Nucleus accumbens (tissue), 56 donors: ENCODE data around the gene RIMS1.

Experiments used
- DNase-seq, 56 donors: peaks; one replicate each; lab custom pipeline; 2025; lab: John Stamatoyannopoulos, UW

Gene RIMS1, protein sequence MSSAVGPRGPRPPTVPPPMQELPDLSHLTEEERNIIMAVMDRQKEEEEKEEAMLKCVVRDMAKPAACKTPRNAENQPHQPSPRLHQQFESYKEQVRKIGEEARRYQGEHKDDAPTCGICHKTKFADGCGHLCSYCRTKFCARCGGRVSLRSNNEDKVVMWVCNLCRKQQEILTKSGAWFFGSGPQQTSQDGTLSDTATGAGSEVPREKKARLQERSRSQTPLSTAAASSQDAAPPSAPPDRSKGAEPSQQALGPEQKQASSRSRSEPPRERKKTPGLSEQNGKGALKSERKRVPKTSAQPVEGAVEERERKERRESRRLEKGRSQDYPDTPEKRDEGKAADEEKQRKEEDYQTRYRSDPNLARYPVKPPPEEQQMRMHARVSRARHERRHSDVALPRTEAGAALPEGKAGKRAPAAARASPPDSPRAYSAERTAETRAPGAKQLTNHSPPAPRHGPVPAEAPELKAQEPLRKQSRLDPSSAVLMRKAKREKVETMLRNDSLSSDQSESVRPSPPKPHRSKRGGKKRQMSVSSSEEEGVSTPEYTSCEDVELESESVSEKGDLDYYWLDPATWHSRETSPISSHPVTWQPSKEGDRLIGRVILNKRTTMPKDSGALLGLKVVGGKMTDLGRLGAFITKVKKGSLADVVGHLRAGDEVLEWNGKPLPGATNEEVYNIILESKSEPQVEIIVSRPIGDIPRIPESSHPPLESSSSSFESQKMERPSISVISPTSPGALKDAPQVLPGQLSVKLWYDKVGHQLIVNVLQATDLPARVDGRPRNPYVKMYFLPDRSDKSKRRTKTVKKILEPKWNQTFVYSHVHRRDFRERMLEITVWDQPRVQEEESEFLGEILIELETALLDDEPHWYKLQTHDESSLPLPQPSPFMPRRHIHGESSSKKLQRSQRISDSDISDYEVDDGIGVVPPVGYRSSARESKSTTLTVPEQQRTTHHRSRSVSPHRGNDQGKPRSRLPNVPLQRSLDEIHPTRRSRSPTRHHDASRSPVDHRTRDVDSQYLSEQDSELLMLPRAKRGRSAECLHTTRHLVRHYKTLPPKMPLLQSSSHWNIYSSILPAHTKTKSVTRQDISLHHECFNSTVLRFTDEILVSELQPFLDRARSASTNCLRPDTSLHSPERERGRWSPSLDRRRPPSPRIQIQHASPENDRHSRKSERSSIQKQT (N-terminal part only)

DNA sequence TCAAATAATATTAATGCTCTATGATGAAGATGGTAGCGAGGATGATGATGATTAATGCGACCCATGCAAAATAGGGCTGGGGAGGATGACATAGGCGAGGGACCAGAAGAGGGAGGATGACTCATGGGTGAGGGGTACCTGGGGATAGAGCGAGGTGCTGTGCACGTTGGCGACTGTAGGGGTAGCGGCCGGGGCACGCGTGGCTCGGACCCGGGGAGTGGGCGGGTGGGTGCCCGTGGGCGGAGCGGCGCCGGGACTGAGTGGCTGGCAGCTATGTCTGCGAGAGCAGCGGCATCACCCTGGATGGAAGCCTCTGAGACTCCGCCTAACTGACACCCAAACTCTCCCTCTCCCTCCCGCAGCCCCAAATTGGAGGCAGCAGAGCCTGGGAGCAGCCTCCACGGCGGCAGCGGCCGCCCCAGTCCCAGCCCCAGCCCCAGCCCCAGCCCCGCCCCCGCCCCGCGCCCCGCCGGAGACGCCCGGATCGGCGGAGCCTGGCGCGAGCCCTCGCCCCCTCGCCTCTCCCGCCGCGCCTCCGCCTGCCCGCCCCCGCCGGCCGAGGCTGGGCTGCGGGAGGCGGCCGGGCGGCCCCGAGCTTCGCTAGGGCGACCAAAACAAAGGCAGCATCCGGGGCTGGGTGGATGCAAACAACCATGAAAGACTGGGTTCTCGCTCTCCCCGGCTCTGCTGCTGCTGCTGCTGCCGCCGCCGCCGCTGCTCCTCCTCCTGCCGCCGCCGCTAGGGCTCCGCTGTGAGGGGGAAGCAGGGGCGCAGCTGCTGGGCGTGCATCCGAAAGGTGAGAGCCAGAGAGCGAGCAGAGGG is at the start of gene RIMS1:
RIMS1 (plus strand) TSS at position 367 of the 822 bp plus-strand sequence. CDS start 474 bp downstream, outside the sequence.
- peak in 33 of 56 donors; percentile 6 to 74 (median 44) for DNase-seq

DNA sequence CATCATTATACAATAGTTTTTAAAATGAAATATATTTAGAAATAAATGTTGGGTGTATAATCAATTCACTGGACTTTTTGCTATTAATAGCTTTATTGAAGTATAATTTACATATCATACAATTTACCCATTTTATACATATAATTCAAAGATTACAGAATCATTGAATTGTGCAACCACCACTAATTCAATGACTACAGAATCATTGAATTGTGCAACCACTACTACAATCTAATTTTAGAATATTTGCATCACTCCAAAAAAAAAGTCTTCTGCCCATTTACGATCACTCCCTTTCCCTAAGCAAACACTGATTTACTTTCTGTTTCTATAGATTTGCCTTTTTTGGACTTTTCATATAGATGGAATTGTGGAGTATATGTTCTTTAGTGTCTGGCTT is 35.1 kb upstream of the RIMS1 start:
- no peak for DNase-seq

DNA sequence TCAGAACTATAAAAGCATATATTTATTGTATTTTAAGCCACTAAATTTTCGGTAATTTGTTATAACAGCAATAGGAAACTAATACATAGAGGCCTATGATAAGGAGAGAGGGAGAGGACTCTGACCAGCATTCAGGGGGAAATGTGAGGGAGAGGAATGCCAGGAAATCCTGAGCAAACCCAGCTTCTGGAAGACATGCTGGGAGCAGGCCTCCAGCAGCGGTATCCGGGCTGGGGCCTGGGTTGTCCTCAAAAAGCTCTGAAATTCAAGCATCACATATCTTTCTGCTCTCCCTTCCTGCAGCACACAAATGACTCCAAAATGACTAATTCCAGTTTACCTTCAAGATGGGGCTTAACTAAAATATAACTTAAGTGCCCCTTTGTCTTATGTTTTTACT is 33.4 kb upstream of the RIMS1 start:
- no peak for DNase-seq

DNA sequence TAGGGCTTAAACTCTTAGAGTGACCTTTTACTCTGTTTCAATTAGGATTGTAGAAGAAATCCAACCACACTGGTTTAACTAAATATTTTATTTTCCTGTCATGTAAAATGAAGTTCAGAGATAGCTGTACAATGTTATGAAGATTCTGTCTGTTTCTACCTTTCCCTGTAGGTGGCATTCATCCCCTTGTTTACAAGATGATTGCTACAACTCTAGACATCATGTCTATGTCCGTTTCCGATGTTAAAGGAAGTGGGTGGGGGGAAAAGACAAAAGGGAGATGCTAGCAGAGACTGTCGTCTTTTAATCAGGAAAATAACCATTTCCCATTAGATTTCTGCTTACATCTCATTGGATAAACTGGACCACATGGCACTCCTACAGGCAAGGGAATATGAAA is 30.9 kb upstream of the RIMS1 start:
- no peak for DNase-seq

GRCh38 chr6:71879016-71879415 is 7.3 kb upstream of the RIMS1 start:
- DNase-seq: no peak

DNA sequence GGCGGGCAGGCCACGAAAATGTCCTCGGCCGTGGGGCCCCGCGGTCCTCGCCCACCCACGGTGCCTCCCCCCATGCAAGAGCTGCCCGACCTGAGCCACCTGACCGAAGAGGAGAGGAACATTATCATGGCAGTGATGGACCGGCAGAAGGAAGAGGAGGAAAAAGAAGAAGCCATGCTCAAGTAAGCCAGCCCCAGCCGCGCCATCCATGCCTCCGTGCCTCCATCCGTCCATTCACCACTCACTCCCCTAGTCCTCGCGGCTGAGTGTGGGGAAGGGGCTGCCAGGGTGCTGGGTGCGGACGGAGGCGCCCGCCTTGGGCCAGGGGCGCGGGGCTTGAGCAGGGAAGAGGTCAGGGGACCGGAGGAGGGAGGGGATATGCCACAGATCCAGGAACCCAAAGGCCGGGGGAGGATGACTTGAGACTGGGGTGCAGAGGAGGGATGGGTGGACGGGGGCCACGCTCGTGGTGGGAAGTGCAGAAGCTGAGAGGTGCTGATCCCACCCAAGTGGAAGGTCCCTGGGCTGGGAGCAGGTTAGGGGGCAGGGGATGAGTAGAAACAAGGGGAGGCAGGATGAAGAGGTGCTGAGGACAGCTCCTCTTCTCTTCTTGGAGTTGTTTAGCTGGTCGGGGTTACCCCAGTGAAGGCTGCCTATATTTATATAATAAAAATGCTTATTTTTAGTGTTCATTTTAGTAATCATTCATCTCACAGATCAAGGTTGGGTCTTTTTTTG is 825 bp downstream of the RIMS1 start:
- peak in 13 of 56 donors; percentile 12 to 57 (median 25) for DNase-seq

- peak in 6 of 56 donors; percentile 1 to 13 (median 8) for DNase-seq
These were observed 1.4 kb downstream of the RIMS1 start for GRCh38 chr6:71887744-71888230.

DNA sequence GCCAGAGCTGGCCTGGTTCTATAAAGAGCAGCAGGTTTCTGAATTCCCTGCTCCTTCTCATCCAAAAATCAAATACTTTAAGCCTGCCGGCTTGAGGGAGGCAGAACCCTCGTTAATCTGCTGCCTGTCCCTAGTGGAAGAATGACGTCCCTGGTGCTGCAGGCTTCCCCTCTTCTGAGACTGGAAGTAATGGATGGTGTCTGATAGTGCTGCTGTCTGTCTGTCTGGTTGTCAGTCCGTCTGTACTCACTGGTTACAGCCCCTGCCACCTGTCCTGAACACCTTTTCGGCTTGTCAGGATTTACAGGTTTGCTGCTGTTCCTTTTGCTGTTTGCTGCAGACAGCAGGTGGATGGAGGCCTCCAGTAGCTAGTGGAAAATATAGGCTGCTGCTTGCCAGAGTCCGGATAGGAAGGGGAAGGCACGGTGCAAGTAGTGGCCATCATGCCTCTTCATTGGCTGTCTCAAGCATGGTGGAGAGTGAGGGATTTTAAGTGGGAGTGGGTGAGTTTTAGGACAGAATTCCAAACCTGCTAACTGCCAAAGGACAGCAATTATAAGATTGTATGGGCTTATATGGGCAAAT is 2.5 kb downstream of the RIMS1 start:
- DNase-seq: peak in 10 of 56 donors; percentile 1 to 34 (median 16)

DNA sequence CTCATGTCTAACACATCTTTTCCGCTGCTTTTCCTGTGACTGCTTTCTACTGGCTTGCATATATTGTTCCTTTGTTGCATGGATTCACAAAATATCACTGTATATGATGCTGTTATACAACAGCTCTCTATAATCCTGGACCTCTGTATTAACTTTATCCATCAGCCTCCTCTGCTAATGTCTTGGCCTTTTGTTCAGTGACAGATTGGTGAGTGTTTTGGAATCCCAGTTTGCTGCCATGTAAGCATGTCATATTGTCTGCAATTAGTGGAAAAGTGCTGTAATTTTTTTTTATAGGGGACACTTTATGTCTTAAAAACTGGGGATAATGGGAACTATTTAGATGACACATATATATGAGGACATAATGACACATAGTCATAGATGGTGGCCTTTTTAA is 3.0 kb downstream of the RIMS1 start:
- no peak for DNase-seq

DNA sequence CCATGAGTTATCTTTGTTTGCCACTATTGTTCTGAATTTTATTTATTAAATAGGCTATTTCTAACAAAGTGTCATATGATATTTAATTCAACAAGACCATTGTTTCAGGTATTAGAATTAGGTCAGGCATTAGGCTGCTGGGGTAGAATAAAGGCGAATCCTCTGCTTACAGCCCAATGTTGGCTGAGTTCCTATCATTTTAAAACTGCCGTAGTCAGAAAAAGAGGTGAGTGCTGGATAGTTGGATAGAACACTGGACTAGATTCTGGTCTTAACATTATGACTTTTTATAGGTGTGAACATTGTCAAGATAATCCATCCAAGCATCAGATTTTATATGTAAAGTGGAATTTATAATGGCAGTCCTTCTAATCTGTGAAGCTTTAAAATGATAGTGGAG is 6.3 kb downstream of the RIMS1 start:
- no peak for DNase-seq

DNA sequence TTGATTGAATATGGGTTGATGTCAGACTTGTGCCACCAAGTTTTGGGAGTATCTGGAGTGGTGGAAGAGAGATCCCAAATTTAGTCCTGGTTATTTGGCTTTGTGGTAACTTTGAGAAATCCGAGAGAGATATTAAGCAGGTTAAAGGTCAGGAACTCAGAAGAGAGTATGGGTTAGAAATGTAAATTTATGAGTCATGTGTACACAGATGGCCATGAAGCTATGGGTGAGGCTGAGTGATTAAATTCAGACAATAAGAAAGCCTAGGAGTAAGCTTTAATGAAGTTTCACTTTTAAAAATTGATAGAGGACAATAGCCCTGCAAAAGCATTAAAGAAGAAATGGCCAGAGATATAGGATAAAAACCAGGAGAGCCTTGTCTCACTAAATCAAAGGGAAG is 14.3 kb downstream of the RIMS1 start:
- DNase-seq: no peak

GRCh38 chr6:71902261-71902660 is 15.9 kb downstream of the RIMS1 start:
- DNase-seq: no peak

DNA sequence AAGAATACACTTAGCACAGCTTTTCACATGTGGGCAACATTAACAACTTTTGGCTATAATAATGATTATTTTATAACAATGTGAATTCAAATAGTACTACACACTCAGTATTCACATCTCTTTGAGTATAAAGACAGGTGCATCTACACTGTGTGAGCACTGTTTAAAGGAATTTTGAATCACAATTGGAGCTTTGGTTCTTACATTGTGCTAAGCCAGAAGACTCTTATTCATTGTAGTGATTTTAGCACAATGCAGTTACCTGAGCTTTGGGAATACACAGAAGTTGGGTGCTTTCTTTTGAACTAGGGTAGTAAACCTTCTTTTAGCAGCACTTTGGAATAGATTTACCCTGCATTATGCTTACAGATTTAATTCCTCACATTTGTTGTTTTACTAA is 20.5 kb downstream of the RIMS1 start:
- no peak for DNase-seq

DNA sequence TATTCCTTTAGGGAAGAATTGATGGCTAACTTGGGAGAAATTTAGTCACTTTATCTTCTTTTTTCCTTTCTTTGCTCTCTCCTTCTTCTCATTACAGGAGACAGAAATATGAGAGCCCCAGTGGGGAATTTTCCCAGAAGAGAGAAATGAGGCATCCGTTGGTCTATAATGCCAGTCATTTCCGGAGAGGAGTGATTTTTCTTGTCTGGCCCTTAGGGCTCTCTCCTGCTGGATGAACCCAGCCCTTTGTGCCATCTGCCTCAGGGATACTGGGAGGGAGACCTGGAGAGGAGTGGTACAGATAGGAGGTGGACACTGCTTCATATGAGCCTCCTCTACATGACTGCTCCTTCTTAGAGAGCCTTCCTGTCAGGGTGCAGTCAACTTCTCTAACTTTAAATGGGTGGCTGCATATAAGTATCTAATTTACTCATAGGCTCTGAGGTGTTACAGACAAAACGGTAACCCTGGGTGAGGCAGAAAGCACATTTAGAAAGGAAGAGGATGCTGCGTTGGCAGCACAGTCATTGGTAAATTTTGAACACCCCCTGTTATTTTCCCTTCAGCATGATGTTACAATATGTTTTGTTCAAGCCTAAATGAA is 21.9 kb downstream of the RIMS1 start:
- DNase-seq: no peak

DNA sequence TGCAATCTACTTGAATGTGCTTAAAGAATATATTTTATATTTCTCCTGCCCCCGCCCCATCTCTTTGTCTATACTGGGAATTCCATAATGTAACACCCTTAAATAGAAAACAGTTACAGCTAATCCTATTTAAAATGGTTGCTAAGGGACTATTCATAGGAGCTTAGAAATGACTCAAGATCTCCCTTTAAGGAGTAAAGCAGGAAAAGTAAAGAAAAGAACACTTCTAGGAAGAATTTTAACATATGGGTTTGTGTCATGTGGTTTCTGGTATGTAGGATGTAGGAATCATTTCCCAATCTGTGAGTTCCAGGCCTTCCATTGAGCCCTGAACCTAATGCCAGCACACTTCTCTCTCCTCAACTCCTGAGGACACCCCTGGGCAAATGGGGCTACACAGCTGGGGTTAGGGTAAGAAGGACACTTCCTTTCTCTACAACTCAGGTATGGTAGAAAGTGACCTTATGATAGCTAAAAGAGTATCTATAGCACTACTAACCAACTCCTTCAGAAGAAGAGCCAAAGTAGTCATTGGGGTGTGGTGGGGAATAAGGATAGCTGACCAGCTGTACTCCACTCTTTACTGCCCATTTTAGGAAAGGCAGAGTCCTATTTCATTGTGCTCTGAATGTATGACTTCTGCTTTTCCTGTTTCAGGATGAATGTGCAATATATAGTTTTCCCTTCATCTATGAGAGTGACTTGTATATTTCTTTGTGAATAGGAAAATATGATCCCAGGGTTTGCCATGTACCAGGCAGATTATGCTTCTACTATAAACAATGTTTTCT is 27.3 kb downstream of the RIMS1 start:
- DNase-seq: no peak

DNA sequence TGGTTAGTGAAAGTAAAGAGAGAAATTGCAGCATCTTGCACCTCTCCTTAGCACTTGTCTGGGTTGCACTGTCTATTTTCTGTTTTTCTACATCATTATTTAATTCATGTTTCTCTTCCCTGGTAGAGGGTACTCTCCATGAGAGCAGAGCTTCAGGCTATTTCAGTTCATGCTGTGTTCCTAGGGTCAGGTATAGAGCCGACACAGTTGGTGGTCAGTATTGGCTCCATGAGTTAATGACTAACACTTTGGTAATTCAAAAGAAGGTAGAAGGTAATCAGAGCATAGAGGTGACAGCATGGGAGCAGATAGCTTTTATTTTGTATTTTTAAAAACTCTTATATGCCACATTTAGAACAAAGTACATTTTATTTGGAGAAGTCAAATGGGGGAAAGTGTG is 42.7 kb downstream of the RIMS1 start:
- DNase-seq: no peak

- DNase-seq: peak in 2 of 56 donors; percentile 1 to 6
These were observed 47.5 kb downstream of the RIMS1 start for GRCh38 chr6:71933881-71934280.
